Fibroblast of skin of scalp (primary cell): ENCODE measurements around the gene LRMDA.

Experiments used
- DNase-seq: peaks from one replicate; pipeline ENCODE4 v3.0.0-alpha.2; 2013

The LRMDA gene

DNA sequence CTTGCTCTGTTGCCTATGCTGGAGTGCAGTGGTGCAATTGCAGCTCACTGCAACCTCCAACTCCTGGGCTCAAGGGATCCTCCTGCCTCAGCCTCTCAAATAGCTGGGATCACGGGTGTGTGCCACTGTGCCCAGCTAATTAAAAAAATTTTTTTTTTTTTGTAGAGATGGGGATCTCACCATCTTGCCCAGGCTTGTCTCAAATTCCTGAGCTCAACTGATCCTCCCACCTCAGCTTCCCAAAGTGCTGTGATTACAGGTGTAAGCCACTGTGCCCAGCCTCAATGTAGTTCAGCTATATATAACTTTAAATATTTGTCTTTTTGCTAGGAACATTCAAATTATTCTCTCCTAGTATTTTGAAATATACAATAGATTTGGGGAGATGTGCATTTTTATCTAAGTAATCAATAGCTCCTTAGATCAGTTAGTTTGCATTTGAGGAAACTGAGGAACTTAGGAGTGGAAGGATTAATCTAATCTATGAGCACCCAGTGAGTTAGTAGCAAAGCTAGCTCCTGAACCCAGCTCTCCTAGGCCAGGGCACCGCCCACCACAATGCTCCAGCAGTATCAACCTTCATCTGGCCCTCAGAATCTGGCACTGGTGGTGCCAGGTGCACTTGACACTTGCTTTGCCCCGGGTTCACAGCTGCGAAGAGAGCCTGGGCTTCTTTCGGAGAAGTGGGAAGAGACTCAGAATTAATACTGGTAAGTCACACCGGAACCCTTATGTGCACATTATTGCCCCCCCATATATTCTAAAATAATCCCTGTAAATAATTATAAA lies 5.9 kb upstream of the LRMDA start:
- no peak for DNase-seq

DNA sequence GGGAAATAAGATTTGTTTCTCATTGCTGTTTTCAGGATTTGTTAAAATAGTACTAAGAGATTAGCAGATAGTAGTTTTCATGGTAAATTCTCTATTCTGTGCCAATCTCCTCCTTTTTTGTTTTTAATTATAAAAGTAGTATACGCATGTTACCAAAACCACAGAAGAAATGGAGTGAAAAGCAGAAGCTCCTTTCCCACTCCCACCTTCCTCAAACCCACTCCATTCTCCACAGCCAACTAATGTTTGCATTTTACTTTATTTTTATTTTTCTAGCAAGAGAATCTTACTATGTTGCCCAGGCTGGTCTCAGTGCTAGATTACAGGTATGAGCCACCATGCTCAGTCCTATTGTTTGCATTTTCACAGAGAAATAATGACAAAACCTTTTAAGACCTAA lies 4.5 kb upstream of the LRMDA start:
- no peak for DNase-seq

DNA sequence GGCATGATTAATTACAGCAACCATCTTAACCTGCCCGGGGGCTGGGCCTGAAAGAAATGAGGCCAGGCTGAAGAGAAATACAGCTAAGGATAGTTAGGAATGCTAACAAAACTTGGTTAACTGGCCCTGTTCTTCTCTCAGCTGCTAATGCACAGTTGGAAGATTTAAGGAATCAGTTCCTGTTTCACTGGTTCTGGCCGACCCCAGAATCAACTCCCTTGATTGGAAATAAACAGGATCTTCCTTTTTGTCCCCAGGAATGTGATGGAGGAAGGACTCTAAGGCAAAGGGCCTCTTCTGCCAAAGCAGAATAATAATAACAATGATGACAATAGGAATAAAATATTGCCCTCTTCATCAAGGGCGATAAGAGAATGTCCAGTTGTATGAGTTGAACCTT lies 3.5 kb upstream of the LRMDA start:
- no peak for DNase-seq

DNA sequence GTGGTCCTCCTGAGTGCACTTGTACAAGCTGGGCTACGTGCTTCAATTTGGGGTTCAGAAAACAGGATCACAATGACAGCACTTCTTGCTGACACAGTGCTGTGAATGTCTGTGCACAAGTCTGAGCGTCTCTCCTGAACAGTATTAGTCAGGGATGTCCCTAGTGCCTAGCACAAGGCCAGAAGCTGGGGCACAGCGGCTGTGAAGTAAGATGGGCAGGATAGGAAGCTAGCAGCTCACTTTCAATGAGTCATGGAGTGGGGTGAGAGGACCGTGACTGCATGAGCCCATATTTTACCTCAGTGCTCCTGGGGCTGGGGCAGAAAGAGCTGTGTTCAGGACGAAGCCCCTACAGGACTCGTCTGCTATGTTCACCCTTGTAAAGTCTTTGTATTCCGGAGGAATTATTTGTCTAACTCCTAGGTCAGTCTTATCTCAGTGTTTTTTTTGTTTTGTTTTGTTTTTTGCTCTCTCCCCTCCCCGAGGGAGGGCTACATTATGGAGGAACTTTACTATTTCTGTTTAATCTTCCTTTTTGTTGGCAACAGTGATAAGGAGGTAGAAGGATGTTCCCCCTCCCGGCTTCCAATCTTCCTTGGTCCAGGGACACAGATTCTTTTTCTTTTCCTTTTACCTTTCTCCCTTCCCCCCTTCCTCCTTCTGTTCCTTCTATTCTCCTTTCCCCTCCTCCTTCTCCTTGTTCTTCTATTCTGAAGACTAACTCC lies 2.8 kb upstream of the LRMDA start:
- DNase-seq, result no peak

DNA sequence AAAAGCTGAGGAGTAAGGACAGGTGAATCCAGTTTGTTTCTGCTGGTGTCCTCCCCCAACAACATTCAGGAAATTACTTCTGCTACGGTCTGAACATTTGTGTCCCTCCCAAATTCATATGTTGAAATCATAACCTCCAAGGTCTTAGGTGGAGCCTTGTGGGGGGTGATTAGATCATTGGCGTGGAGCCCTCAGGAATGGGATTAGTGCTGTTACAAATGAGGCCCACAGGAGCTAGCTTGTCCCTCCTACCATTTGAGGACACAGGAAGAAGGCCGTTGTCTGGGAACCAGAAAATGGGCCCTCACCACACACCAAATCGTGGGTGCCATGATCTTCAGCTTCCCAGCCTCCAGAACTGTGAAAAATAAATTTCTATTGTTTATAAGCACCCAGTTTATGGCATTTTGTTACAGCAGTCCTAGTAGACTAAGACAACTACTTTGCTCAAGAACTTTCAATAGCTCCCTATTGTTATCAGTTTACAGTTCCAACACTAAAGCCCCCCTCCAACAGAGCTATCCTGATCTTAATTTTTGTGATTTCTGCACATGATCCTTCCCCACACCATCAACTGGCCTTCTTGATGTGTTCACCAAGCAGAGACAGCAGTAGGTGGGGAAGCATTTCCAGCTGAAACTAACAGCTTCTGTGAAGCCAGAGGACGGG lies 2.1 kb upstream of the LRMDA start:
- no peak for DNase-seq

DNA sequence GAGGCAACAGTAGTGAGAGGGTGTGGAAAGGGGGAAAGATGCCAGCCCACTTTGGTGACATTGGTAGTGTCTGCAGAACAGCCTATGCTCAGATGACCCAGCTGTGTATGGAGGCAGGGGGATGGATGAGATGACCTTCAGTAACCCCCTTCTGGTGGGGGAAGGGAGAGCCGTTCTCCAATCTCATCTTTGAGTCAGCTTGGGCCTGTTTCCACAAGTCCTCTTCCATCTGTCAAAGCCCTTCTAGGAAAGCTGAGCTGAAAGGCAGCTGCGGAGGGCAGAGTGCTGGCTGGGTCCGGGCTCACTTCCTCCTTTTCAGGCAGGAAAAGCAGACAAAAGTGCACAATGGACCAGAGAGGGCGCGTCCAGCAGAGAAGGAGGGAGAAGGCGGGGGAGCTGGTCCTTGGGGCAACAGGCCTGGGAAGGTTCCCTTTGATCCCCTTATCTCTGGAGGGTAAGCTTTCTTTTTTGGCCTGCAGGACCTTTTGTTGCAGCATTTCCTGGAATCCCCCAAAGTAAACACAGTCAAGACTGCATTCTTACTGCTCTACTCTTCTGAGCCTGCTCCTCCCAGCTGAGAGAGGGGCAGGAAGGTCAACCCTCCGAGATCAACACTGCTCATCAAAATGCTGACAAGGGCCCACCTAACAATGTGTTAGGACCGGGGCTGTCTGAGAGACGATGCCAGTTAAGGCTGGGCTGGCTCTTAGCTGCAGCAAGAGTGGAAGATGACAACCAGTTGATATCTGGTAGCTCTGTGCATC lies 1.2 kb upstream of the LRMDA start:
- DNase-seq, result no peak

DNA sequence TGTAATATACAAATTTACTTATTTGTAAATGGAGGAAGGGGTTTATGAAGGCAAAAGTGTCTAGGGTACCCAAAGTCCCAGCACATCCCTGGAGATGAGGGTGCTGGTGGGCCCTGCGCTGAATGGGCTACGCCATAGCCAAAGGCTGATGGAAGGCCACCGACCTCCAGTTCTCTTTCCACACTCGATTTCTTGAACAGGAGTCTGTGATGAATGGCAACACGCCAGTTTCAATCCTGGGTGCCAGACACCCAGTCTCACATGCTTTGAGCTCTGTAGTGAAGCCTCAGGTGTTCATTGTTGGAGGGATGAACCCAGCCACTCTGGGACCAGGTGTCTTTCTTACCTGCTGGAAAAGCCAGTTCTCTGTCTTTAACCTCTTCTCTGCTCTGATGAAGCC lies 752 bp downstream of the LRMDA start:
- no peak for DNase-seq

DNA sequence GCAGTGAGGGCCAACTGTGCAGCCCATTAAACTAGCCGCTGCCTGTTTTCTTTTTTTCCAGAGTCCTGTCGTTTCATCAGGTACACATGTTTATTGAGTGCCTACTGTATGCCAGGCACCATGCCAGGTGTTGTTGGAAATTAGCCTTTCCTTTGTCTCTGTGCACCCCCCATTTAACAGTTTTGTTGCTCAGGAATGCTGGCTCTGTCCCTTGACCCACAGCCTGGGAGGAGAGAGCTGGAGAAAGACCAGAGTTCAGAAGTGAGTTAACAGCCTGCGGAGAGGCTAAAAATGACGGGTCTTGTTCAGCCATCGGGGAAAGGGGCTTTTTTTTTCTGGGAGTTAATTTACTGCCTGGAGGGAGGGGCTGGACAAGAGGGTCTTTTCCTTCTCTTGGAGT lies 1.3 kb downstream of the LRMDA start:
- DNase-seq, result no peak

DNA sequence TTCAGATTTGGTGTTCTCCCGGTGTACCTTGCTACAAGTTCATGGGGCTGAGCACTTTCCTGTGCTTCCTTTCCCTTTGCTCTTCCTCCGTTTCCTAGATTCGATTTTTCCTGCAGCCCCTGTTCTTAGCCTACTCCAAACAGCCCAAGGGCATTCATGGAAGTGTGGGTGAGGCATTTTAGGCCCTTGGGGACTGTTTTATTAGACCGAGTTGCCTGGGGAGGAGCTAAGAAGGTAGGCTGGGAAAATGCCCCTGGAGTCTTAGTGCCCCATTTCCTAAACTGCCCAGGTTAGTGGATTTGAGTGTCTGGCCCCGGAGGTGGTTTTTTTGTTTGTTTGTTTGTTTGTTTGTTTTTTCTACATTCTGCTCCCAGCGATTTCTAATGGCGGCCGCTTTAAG lies 1.8 kb downstream of the LRMDA start:
- DNase-seq, result no peak

DNA sequence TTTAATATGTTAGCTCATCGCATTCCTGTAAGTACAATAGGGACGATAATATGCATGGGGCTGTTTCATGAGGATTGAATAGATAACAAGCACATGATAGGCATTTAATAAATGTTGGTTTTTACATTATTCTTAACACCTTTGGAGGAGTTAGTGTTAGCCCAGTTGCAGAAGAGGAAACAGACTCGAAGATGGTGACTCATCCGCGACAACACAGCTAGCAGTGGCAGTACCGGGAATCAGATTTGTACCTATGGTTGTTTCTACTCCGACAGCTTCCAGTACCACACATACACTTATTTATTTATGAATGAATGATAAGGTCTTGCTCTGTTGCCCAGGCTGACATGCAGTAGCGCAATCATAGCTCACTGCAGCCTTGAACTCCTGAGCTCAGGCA lies 2.9 kb downstream of the LRMDA start:
- DNase-seq, result no peak

DNA sequence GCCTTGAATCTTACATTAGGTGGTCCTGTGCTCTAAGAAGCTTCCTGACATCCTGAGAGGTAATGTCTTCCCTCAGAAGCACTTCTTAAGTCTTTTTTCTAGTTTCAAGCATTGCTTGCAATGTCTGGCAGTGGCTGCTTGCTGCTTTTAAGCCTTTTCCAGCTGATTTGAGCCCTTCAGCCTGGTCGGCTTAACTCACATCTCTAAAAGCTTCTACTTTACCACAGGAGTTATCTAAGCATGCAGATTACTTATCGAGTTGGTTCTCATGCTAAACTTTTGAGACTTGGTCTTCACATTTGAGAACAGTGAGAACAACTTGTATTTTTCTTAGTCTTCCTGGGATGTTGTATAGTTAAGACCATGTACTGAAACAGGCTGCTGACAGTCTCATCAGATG lies 3.9 kb downstream of the LRMDA start:
- DNase-seq, result no peak

DNA sequence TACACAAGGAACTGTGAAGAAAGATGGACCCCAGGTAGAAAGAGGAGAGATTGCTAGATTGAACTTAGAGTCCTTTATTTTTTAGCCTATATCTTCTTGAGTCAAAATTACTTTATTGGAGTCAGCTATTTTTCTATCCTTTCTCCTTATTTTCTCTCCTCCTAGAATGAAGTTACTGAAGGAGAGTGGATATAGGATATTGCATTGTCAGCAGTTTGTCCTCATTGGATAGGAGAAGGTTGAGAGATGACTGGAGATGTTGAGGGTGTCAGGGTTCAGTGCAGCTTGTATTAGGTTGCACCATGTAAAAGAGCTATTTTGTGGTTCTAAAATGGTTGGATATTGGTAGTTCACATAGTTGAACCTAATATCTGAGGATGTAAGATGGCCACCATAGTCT lies 5.5 kb downstream of the LRMDA start:
- DNase-seq, result no peak

DNA sequence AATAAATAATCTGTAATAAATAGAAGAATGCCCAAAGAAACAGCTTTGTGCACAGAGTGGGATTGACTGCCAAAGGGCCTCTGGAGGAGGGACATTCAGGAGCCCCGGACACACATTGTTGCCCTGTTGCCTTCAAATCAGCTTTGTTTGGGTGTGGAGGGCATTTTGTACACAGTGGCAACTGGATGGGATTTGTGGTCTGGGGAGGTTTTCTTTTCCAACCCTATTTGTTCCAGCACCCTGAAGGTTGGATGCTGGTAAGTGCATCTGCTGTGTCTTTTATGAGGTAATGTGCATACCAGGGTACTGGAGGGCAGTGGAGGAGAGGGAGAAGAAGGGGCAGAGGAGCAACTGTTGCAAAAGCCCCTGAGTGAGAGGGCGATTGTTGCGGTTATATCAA lies 6.3 kb downstream of the LRMDA start:
- DNase-seq, result no peak

DNA sequence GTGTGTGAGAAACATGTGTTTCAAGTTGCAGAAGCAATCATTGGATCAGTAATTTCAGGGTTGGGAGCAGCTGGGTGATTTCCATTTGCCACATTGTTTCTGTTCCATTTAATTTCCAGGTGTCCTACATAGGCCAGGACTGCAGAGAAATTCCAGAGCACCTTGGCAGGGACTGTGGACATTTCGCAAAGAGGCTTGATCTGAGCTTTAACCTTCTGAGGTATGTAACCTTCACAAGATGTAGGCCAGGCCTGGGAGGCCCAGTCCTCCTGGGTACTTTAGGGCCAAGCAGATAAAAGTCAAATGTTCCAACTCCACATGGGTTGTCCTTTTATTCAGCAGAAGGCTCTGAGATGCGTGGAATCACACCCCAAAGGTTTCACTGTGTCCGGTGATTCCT lies 6.9 kb downstream of the LRMDA start:
- DNase-seq, result no peak

DNA sequence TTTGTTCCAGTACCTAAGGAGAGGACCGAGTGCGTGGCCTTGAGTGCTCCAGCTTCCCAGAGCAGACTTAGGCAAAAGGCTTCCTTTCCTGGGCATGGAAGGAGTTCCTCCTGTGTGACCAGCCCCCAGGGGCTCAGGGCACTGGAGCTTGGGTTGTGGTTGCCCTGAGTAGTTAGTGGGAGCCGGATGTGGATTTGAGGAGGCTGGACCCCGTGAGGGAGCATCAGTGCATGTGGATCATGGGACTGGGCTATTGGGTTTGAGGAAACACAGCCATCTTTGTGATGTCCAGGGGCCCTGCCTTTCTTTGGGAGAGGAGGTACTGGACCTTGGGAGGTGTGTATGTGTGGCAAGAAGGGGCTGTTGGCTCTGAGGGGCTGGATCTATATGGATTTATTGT lies 8.4 kb downstream of the LRMDA start:
- DNase-seq, result no peak

DNA sequence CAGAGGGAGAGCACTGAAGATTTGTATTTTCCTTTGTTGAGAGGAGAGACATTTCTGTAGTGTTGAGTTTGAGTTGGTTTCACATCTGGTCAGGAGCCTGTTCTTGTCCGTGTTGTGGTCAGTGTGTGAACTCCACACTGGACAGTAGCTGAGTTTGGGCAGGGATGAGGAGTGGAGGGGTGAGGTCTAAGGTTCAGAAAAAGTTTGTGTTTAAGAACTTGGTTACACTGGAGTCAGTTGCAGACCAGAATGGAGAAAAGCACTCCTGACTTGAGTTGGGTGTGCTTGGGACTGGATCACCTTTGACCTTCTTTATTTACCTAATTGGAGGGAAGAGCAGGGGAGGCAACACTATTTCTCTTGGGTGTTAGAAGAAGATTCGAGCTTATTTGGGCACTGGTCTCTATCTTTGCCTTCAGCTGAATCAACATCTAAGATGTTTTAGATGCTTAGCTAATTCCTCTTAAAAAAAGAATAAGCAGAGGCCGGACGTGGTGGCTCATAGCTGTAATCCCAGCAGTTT lies 8.9 kb downstream of the LRMDA start:
- DNase-seq, result no peak

DNA sequence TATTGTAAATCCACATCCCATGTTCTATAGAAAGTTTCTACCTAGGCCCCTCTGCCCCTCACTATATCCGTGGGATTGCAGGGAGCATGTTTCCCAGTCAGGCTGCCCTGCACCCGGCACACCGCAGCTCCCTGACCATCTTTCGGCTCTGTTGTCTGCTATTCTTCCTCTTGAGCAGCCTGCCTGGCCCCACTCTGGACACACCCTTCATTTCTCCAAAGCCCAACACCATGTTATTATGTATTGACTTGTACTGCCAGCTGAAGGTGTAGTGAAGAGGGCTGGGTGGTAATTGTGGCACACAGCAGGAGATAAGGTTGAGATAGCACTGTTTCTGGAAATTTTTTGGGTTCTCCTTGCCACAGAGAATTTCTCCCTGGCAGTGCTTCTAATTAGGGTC lies 9.8 kb downstream of the LRMDA start:
- no peak for DNase-seq

DNA sequence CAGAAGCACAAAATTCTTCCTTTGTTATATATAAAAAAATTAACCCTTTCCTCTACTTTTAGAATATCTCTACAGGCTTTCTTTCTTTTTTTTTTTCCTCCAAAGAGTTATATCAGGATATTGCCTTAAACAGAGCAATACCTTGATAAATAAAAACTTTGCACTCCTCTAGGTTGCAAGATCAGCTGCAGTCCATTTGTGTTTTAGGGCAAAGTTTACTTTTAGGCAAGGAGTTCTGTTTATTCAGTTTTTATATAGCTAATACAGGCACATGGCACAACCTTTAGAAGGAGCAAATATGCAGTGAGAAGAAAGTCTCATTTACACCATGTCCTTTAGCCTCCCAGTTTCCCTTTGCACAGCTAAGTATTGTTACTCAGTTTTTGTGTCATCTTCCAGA lies 10.3 kb downstream of the LRMDA start:
- no peak for DNase-seq

DNA sequence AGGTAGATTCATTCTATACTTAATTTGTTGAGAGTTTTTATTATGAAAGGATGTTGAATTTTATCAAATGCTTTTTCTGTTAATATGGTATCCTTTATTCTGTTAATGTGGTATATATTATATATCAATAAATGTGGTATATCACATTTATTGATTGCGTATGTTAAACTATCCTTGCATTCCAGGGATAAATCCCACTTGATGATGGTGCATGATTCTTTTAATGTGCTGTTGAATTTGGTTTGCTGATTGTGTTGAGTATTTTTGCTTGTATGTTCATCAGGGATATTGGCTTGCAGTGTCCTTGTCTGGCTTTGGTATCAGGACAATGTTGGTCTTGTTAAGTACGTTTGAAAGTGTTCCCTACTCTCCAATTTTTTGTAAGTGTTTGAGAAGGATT lies 11.9 kb downstream of the LRMDA start:
- DNase-seq, result no peak

DNA sequence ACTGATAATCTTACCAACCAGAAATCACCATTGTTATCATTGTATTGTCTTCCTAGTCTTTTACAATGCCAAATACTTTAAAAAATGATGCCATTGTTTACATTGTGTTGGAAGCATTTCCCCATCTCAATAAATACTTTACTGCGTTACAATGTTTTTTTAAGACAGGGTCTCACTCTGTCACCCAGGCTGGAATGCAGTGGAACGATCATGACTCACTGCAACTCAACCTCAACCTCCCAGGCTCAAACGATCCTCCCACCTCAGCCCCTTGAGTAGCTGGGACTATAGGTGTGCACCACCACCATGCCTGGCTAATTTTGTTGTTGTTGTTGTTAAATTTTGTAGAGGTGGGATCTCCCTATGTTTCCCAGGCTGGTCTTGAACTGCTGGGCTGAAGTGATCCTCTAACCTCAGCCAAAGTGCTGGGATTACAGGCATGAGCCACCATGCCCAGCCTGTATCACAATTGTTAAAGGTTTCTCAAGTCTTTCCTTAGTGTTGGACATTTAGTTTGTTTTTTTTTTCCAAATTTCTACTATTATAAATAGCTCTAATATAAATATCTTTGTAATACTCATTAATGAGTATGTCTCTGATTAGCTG lies 13.5 kb downstream of the LRMDA start:
- peak; percentile 18 for DNase-seq

DNA sequence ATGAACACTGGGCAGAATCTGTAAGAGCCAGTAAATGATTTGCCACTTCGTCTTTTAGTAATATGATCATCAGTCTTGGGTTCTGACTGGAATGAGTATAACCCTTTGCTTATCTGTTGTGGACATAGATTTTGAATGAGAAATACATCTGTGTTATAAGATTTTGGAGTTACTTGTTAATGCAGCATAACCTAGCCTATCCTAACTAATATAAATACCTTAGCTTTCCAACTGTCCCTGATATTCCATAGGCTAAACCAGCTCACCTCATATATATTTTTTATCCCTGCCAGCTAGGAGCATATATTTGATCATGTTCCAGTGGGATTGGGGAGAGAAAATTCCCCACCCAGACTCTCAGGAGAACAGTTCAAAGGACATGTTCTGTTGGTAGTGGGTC lies 15.1 kb downstream of the LRMDA start:
- no peak for DNase-seq

DNA sequence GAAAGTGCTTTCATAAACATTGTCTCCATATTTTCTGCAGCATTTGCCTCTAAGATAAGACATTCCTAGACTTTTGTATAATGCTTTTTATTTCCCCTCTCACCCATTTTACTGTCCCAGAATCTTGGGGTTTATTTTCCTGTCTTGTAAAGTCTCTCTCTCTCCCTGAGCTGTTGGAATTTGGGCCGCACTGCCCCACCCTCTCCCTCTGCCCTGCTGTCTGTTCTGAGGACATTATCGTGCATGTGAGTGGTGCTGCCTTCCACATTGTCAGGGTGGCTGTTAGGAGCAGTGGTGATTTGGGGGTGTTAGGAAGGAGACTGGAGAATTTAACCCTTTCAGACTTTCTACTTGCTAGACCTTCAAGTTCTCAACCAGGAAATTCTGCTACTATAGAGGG lies 16.7 kb downstream of the LRMDA start:
- no peak for DNase-seq
